Osteocyte (in vitro differentiated cells): ENCODE data around the gene ANO6. TPM values are rescaled to one million over a fixed set of nuclear protein-coding genes. Genes with fewer than 3 reads are reported as not detected.
A peak's percentile ranks its signal among the peaks of the same experiment; 100 is the strongest.

Source experiments
- DNase-seq: peaks from one replicate; pipeline ENCODE4 v3.0.0; 2021; ENCODE audit warnings: mixed read lengths; ENCODE audit not compliant: unreplicated experiment; ENCODE audit errors: extremely low spot score
- H3K27ac Mint-ChIP-seq: one replicate; pipeline ENCODE4 v1.8.0; 2021; ENCODE audit warnings: mild to moderate bottlenecking, mixed read lengths; ENCODE audit not compliant: unreplicated experiment
- H3K27me3 Mint-ChIP-seq: one replicate; pipeline ENCODE4 v1.8.0; 2021; ENCODE audit warnings: mixed read lengths; ENCODE audit not compliant: unreplicated experiment
- H3K36me3 Mint-ChIP-seq: one replicate; pipeline ENCODE4 v1.8.0; 2021; ENCODE audit warnings: mixed read lengths; ENCODE audit not compliant: unreplicated experiment
- H3K4me1 Mint-ChIP-seq: one replicate; pipeline ENCODE4 v1.8.0; 2021; ENCODE audit warnings: mixed read lengths; ENCODE audit not compliant: unreplicated experiment
- H3K4me3 Mint-ChIP-seq: one replicate; pipeline ENCODE4 v1.8.0; 2021; ENCODE audit warnings: mild to moderate bottlenecking, moderate library complexity, mixed read lengths; ENCODE audit not compliant: unreplicated experiment
- H3K9me3 Mint-ChIP-seq: one replicate; pipeline ENCODE4 v1.8.0; 2021; ENCODE audit warnings: mixed read lengths; ENCODE audit not compliant: unreplicated experiment
- total RNA-seq: library from RNA; stranded (reverse); gene quantifications from 2 replicates; pipeline ENCODE4 v1.2.1, GENCODE V29; 2021
- TF ChIP-seq, protein P1 (sequence below): fragments of 200-600 bp; sonication (generic); IDR thresholded peaks from 2 replicates; pipeline ENCODE4 v1.5.0; 2021; ENCODE audit warnings: antibody characterized with exemption, mild to moderate bottlenecking, moderate library complexity

ANO6 gene
- total RNA-seq, 1 donor from 2014 or later: 65.5 TPM

DNA sequence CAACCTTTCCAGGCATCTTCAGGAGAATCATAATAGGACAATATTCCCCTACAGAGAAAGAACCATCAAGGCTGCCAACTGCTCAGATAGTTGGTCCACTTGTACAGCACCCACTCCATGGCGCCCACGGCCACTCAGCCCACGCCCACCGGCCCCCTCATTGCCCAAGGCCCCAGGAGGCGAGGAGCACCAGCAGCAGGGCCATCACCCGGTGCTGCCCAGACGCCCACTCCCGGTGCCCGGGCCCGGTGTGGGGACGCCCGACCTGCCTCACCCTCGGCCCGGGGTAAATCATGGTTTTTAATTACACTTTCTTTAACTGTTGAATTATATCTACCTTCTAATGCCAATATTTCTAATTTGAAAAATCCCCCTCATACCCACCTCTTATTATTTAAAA, 41.3 kb upstream of the ANO6 start:
- Mint-ChIP-seq H3K4me3 (no peak overlapping the region), H3K27me3 (no peaks in the 10 kb centered on the region), H3K36me3 (peaks cover 20% of the 10 kb centered on the region), H3K27ac (no peak overlapping the region), H3K4me1 (no peaks in the 10 kb centered on the region), H3K9me3 (peaks cover 24% of the 10 kb centered on the region)
- DNase-seq: no peak
- TF ChIP-seq, protein P1, sequence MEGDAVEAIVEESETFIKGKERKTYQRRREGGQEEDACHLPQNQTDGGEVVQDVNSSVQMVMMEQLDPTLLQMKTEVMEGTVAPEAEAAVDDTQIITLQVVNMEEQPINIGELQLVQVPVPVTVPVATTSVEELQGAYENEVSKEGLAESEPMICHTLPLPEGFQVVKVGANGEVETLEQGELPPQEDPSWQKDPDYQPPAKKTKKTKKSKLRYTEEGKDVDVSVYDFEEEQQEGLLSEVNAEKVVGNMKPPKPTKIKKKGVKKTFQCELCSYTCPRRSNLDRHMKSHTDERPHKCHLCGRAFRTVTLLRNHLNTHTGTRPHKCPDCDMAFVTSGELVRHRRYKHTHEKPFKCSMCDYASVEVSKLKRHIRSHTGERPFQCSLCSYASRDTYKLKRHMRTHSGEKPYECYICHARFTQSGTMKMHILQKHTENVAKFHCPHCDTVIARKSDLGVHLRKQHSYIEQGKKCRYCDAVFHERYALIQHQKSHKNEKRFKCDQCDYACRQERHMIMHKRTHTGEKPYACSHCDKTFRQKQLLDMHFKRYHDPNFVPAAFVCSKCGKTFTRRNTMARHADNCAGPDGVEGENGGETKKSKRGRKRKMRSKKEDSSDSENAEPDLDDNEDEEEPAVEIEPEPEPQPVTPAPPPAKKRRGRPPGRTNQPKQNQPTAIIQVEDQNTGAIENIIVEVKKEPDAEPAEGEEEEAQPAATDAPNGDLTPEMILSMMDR: no peak

DNA sequence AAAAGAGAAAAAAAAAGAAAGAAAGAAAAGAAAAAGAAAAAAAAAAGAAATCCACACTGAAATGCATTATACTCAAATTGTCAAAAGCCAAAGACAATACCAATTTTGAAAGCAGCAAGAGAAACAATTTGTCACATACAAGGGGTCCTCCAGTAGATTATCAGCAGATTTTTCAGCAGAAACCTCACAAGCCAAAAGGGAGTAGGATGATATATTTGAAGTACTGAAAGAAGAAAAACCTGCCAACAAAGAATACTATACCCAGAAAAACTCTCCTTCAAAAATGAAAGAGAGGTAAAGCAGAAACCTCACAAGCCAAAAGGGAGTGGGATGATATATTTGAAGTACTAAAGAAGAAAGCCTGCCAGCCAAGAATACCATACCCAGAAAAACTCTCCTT, 37.1 kb upstream of the ANO6 start:
- Mint-ChIP-seq H3K4me3 (no peak overlapping the region), H3K9me3 (peaks cover 24% of the 10 kb centered on the region), H3K27me3 (no peaks in the 10 kb centered on the region), H3K4me1 (no peaks in the 10 kb centered on the region), H3K27ac (no peak overlapping the region), H3K36me3 (peaks cover 20% of the 10 kb centered on the region)
- TF ChIP-seq, protein P1: no peak
- no peak for DNase-seq

DNA sequence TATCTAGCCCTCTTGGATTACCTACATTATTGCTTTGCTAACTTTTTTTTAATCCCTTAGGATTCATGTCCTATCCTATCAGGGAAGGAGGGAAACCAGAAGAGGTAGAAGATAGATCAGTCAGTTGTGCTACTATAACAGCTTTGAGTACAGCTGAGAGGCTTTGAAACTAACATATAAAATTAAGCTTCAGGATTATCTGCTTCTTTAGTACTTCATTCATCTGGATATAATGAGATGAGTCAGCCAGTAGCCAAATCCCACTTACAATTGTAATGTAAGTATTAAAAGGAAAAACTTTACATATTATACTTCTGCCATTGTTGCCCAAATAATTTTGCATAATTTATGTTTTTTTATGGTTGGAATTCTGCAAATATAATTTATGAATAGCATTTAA, 33.4 kb upstream of the ANO6 start:
- no peak for DNase-seq
- Mint-ChIP-seq H3K36me3 (peaks cover 14% of the 10 kb centered on the region), H3K9me3 (peaks cover 16% of the 10 kb centered on the region), H3K27ac (no peak overlapping the region), H3K4me3 (no peak overlapping the region), H3K27me3 (no peaks in the 10 kb centered on the region), H3K4me1 (no peaks in the 10 kb centered on the region)
- TF ChIP-seq, protein P1: no peak

DNA sequence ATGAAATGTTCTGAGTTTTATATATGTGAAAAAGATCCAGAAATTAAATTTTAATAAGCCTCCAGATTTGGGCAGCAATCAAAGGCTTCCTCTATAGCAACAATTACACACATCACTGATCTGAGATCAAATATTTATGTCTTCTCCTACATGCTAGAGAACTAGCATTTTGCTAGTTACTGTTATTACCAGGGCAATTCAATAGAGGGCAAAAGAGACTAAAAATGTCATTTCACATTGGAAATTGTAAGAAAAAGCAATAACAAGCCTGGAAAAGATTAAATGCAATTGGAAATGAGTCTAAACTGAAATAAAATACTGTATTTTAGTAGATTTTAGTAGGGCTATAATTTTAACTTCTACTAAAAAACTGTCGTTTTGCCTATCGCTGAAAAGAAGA, 32.6 kb upstream of the ANO6 start:
- TF ChIP-seq, protein P1: peak; percentile 60
- no peak overlapping the region for H3K27ac Mint-ChIP-seq
- H3K27me3 Mint-ChIP-seq: no peaks in the 10 kb centered on the region
- DNase-seq: no peak
- no peaks in the 10 kb centered on the region for H3K4me1 Mint-ChIP-seq
- no peak overlapping the region for H3K4me3 Mint-ChIP-seq
- H3K9me3 Mint-ChIP-seq: peaks cover 9% of the 10 kb centered on the region
- peaks cover 8% of the 10 kb centered on the region for H3K36me3 Mint-ChIP-seq

DNA sequence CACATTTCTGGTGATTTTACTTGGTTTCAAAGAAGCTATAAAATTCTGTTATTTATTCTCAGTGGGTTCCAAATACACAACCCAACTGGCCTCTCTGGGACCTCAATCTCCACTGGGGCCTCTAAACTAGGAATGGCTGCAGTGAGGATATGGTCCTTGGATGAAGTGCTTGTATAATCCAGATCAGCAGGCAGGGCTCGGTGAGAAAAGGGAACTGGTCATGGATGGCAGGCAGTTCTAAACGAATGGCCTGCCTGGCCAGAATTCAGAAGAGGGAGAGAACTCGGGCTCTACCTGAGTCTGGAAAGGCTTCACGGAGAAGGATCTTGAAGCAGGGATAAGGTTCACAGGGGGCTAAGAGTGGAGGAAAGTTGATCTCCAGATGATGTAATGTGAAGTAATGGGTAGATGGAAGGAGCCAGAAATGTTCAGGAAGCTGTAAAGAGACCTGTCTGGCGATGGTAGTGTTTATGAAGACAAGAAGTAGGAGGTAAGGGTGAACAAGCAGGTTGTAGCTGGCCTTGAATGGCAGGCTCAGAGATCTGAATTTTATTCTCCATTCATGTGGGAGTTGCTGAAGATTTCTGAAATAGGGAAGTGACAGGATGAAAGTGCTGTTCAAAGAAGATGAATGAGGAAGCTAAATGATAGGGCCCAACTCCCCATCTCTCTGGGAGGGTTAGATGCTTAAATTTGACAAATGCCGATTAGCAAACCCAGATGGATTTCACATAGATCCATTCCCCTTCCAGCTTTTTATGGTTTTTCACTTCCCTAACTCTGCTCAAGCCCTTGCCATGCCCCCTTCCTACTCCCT, 31.5 kb upstream of the ANO6 start:
- no peak overlapping the region for H3K4me3 Mint-ChIP-seq
- no peak overlapping the region for H3K27ac Mint-ChIP-seq
- no peak for DNase-seq
- TF ChIP-seq, protein P1: no peak
- peaks cover 4% of the 10 kb centered on the region for H3K36me3 Mint-ChIP-seq
- no peaks in the 10 kb centered on the region for H3K27me3 Mint-ChIP-seq
- no peaks in the 10 kb centered on the region for H3K4me1 Mint-ChIP-seq
- H3K9me3 Mint-ChIP-seq: no peaks in the 10 kb centered on the region
